ENCODE measurements around the gene FITM1.
"Not testable (repeated sequence)": the region's sequence is repeated elsewhere in the genome, so short reads cannot be mapped to it uniquely, and the experiment has no call there.

Gene FITM1

GRCh38 chr14:24098229-24098926 is 32.1 kb upstream of the FITM1 start:
- DNase-seq: no peak

GRCh38 chr14:24098927-24099813 is 31.3 kb upstream of the FITM1 start:
- DNase-seq: no peak

DNA sequence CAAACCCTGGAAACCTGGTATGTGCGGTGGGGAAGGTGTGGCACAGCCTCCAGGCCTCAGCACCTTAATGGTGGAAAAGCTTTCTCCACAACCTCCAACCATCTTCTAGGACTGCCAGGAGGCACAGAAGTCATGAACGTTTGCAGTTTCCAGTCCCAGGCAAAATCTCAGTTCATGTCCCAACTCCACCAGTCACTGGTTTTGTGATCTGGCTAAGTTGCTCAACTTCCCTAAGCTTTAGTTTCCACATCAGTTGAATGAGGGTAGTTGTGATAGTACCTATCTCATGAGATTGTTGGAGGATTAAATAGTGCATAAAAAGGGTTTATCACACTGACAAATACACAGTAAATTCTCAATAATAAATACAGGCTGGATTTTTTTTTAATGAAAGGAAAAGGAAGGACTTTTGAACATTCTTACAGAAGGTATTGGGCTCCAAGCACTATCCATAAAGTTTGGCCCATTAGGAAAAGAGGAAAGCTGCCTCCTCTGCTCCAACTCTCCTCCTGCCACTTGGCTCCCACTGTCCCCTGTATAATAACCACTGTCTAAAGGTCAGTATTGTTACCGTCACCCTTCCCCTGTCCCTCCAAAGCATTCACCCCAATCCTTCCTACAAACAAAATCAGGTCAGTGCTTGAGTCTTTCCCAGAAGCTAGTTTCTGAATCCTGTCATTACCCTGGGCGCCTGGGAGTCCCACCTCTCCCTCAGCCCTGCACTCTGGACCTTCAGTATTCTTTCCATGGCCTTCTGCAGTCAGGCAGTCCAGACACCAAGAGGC is 30.1 kb upstream of the FITM1 start:
- no peak for DNase-seq

- DNase-seq: no peak
These were observed 29.4 kb upstream of the FITM1 start for GRCh38 chr14:24100982-24101494.

DNA sequence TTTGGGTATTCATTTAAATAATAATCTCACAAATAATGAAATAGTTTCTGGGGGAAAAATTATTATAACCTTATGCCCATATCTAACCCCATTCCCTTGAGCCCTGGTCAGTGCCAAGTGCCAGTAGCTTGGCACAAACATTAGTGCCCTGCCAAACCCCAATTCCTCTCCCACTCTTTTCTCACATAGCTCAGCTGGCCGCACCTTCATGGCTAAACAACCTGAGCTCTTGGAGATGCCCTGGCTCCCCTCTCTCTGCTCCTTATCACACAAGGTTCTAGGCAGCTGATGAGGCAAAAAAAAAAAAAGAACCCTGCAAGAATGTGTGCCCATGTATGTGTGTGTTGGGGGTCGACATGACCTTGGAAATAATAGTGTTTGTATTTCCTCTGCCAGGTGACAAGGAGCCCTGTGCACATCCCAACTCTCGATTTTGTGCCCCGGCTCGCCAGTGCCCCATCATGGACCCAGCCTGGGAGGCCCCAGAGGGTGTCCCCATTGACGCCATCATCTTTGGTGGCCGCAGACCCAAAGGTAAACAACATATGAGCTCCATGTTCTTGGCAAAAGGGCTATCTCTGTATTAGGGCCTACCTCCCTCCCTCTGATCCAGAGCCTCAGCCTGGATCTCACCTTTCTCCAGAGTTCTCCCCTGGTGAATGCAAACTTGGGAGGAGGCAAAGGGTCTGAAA is 28.0 kb upstream of the FITM1 start:
- no peak for DNase-seq

DNA sequence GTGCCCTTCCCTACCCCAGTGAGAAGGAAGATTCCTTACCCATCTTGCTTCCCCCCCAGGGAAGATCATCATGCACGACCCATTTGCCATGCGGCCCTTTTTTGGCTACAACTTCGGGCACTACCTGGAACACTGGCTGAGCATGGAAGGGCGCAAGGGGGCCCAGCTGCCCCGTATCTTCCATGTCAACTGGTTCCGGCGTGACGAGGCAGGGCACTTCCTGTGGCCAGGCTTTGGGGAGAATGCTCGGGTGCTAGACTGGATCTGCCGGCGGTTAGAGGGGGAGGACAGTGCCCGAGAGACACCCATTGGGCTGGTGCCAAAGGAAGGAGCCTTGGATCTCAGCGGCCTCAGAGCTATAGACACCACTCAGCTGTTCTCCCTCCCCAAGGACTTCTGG is 27.0 kb upstream of the FITM1 start:
- DNase-seq: no peak

DNA sequence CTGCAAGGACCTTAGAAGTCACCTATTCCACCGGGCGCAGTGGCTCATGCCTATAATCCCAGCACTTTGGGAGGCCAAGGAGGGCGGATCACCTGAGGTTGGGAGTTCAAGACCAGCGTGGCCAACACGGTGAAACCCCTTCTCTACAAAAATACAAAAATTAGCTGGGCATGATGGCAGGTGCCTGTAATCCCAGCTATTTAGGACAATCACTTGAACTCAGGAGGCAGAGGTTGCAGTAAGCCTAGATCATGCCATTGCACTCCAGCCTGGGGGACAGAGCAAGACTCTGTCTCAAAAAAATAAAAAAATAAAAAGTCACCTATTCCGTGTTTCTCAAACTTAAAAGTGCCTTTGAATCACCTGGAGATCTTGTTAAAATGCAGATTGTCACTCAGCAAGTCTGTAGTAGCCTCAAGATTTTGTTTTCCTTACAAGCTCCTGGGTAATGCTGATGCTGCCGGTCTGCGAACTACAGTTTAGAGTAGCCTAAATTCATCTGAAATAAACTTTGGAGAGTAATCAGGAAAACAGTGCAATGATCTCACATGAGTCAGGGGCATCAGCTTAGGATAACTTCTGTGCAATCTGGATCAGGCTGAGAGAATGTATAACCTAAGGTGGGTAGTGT is 24.7 kb upstream of the FITM1 start:
- not testable (repeated sequence) for DNase-seq

- no peak for DNase-seq
These were observed 23.7 kb upstream of the FITM1 start for GRCh38 chr14:24106672-24107271.

GRCh38 chr14:24108336-24108874 is 22.1 kb upstream of the FITM1 start:
- no peak for DNase-seq

GRCh38 chr14:24110060-24110459 is 20.4 kb upstream of the FITM1 start:
- DNase-seq: no peak

DNA sequence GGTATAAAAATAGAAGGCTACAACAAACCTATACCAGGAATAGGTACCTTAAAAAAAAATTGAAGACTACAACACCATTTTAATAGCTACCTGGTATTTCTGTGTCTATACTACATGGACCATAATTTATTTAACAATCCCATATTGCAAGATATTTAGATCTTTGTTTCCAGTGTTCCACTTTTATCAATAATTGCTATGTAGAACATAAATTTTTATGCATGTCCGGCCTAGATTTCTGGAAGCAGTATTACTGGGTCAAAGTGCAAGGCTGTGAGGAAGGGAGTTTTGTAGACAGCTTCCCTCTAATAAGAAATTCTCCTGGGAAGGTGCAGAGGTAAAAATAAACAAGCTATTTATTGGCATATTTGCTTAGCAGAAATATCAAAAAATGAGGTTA is 19.9 kb upstream of the FITM1 start:
- no peak for DNase-seq

GRCh38 chr14:24113379-24113800 is 17.1 kb upstream of the FITM1 start:
- no peak for DNase-seq

GRCh38 chr14:24113801-24114531 is 16.5 kb upstream of the FITM1 start:
- peak; percentile 94 for DNase-seq

DNA sequence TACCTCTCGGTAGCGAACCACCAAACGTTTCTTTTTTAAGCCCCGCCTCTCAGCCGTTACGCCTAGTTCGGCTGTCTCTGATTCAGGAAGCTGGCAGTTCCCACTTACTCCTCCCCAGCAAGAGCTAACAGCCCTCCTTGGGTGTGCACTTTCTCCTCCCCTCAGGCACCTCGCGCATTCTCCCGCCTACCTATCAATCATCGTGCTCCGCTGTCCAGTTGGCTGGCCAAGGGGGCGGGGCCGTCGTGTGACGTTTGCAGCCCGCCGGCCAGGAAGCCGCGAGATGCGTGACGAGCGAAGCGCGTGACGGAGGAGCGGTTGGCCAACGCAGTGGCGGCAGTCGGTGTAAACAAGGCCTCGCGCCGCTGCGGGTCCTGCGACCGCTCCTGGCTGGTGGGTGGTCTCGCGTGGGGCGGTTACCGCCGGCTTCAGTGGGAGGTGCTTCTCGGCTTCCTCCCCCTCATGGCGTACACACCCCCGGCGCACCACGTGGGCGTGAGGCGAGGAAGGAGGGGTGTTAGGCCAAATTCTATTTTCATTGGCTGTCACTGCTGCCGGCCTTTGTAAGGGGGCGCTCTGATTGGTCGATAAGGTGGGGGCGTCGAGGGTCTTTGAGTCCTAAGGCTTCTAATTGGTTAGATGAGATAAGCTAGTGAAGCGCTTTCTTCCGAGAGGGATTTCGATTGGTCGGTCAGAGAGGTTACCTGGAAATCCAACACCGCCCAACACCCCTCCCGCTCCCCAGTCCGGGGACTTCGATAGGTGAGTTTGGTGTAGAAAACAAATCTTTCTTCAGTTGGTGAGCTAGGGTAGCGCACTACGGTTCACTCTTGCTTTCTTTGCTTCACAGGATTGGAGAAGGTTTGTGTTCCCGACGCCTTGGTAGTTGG is 15.7 kb upstream of the FITM1 start, which contains the start of the genes DCAF11 and NRL:
Gene DCAF11, plus strand, starts transcription at position 246 of the 890 bp plus-strand sequence. CDS start 818 bp downstream, outside the sequence.
Gene NRL, minus strand, starts transcription at position 418 of the 890 bp plus-strand sequence. CDS start 32,101 bp downstream, outside the sequence.
- DNase-seq: peak; percentile 100

DNA sequence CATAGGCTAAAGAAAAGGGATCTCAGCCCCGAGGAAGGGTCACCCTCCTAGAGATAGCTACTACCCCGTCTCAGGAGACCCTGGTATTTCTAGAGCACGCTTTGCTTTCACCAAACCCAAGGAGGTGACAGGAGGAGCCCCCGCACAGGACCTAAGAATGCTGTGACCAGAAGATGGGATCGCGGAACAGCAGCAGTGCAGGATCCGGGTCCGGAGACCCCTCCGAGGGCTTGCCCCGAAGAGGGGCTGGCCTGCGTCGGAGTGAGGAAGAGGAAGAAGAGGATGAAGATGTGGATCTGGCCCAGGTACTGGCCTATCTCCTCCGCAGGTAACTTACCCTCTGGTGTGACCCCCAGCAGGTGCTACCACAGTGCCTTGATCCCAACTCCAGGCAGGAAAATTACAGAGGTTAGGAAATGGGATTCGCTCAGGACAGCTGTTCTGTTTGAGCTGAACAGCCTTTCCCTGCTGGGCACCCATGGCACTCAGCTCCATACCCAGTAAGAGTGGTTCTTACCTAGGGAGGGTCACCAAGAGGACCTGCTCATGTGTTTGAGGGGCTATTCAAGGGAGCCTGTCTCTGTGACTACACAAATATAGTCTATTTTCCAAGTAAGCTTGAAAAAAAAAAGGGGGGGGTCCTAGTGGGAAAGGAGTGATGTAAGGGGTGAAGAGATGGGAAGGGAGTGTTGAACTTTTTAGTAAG is 14.9 kb upstream of the FITM1 start:
- no peak for DNase-seq

DNA sequence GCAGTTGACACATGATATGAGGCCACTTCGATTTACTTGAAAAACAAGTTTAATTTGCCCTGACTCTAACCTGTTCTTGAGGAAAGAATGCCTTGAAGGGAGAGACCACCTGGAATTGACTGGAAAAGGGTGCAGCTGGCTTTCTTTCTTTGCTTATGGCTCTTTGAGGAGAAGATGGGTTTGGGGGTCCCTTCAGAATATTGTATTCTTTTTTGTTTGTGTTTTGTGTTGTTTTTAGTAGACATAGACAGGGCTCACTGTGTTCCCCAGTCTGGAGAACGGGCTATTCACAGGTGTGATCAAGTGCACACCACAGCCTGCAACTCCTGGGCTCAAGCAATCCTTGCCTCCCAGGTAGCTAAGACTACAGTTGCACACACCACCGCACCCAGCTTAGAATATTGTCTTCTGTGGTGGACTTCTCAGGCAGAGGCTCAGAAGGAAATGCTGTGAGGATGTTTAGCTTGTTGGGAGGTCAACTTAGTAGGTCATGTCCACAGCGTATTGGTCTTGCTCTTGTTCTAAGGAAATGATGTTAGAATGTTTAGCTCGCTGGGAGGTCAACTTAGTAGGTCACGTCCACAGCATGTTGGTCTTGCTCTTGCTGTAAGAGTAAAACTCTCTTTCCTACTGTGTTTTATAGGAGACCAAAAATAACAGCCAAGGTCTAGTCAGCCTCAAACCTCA is 14.2 kb upstream of the FITM1 start:
- no peak for DNase-seq

- DNase-seq: no peak
These were observed 13.3 kb upstream of the FITM1 start for GRCh38 chr14:24117179-24117578.

Data from right kidney (tissue), 1 donor.